ENCODE data around the gene LDB2. TPM values are rescaled to one million over a fixed set of nuclear protein-coding genes. Genes with fewer than 3 reads are reported as not detected.

LDB2 gene
- polyA plus RNA-seq, 4 donors, result 85.7 to 106 (median 92.1) TPM

- DNase-seq (ENCODE audit: low read depth in 4 of 4, low spot score in 2 of 4), result no peak
Observed at GRCh38 chr4:16692961-16693506, 205.4 kb downstream of the LDB2 start.

GRCh38 chr4:16692524-16692923 lies 205.9 kb downstream of the LDB2 start:
- DNase-seq (ENCODE audit: low read depth in 4 of 4, low spot score in 2 of 4), result no peak

GRCh38 chr4:16692046-16692445 lies 206.4 kb downstream of the LDB2 start:
- DNase-seq (ENCODE audit: low read depth in 4 of 4, low spot score in 2 of 4), result no peak

- DNase-seq (ENCODE audit: low read depth in 4 of 4, low spot score in 2 of 4), result no peak
Observed at GRCh38 chr4:16691450-16691849, 207.0 kb downstream of the LDB2 start.

- no peak for DNase-seq (ENCODE audit: low read depth in 4 of 4, low spot score in 2 of 4)
Observed at GRCh38 chr4:16687845-16688244, 210.6 kb downstream of the LDB2 start.

GRCh38 chr4:16687011-16687410 lies 211.4 kb downstream of the LDB2 start:
- DNase-seq (ENCODE audit: low read depth in 4 of 4, low spot score in 2 of 4), result no peak

GRCh38 chr4:16686195-16686594 lies 212.2 kb downstream of the LDB2 start:
- DNase-seq (ENCODE audit: low read depth in 4 of 4, low spot score in 2 of 4), result no peak

- DNase-seq (ENCODE audit: low read depth in 4 of 4, low spot score in 2 of 4), result no peak
Observed at GRCh38 chr4:16685536-16685935, 212.9 kb downstream of the LDB2 start.

GRCh38 chr4:16684935-16685334 lies 213.5 kb downstream of the LDB2 start:
- no peak for DNase-seq (ENCODE audit: low read depth in 4 of 4, low spot score in 2 of 4)

GRCh38 chr4:16684097-16684496 lies 214.3 kb downstream of the LDB2 start:
- DNase-seq (ENCODE audit: low read depth in 4 of 4, low spot score in 2 of 4), result no peak

- no peak for DNase-seq (ENCODE audit: low read depth in 4 of 4, low spot score in 2 of 4)
Observed at GRCh38 chr4:16682975-16683374, 215.5 kb downstream of the LDB2 start.

GRCh38 chr4:16677001-16677944 lies 221.2 kb downstream of the LDB2 start:
- no peak for DNase-seq (ENCODE audit: low read depth in 4 of 4, low spot score in 2 of 4)

- no peak for DNase-seq (ENCODE audit: low read depth in 4 of 4, low spot score in 2 of 4)
Observed at GRCh38 chr4:16676230-16676770, 222.1 kb downstream of the LDB2 start.

- no peak for DNase-seq (ENCODE audit: low read depth in 4 of 4, low spot score in 2 of 4)
Observed at GRCh38 chr4:16674082-16674481, 224.4 kb downstream of the LDB2 start.

- no peak for DNase-seq (ENCODE audit: low read depth in 4 of 4, low spot score in 2 of 4)
Observed at GRCh38 chr4:16672421-16672820, 226.0 kb downstream of the LDB2 start.

- DNase-seq (ENCODE audit: low read depth in 4 of 4, low spot score in 2 of 4), result no peak
Observed at GRCh38 chr4:16671741-16672140, 226.7 kb downstream of the LDB2 start.

GRCh38 chr4:16670727-16671126 lies 227.7 kb downstream of the LDB2 start:
- no peak for DNase-seq (ENCODE audit: low read depth in 4 of 4, low spot score in 2 of 4)

GRCh38 chr4:16669036-16669435 lies 229.4 kb downstream of the LDB2 start:
- no peak for DNase-seq (ENCODE audit: low read depth in 4 of 4, low spot score in 2 of 4)

GRCh38 chr4:16668488-16668887 lies 230.0 kb downstream of the LDB2 start:
- DNase-seq (ENCODE audit: low read depth in 4 of 4, low spot score in 2 of 4), result no peak

- no peak for DNase-seq (ENCODE audit: low read depth in 4 of 4, low spot score in 2 of 4)
Observed at GRCh38 chr4:16667464-16667863, 231.0 kb downstream of the LDB2 start.

GRCh38 chr4:16665942-16666551 lies 232.4 kb downstream of the LDB2 start:
- no peak for DNase-seq (ENCODE audit: low read depth in 4 of 4, low spot score in 2 of 4)

Data from left renal cortex interstitium (tissue), 4 donors.